K562 (cell line): Measurements from ENCODE around the gene GRSF1.

ENCODE experiments used
- ATF6 ChIP-seq: sonication (generic); formaldehyde crosslinking; IDR thresholded peaks from 2 replicates; pipeline ENCODE4 v1.4.0; 2020; ENCODE audit warnings: mild to moderate bottlenecking, missing genetic modification reagents
- CTCF ChIP-seq, 3 experiments: IDR thresholded peaks in 2 of 3; conservative IDR thresholded peaks in 1 of 3; 2 replicates each; pipeline ENCODE4 v1.5.1; 2011 to 2012; ENCODE audit warnings: low read length in 3 of 3, mild to moderate bottlenecking in 3 of 3, control low read depth in 2 of 3, improper control_type of control experiment in 1 of 3, inconsistent platforms in 1 of 3, low read depth in 1 of 3, mixed read lengths in 1 of 3, moderate library complexity in 1 of 3; ENCODE audit not compliant: insufficient read depth in 2 of 3
- HCFC1 ChIP-seq: IDR thresholded peaks from 2 replicates; pipeline ENCODE4 v1.6.1; 2012; ENCODE audit warnings: low read depth, low read length, improper control_type of control experiment
- SMC3 ChIP-seq: conservative IDR thresholded peaks from 2 replicates; pipeline ENCODE4 v1.6.1; 2011; ENCODE audit warnings: low read depth, low read length, improper control_type of control experiment; ENCODE audit not compliant: insufficient read depth
- TAF1 ChIP-seq: IDR thresholded peaks from 2 replicates; pipeline ENCODE4 v1.6.1; 2011; ENCODE audit warnings: mild to moderate bottlenecking, low read length, moderate library complexity; ENCODE audit not compliant: insufficient read depth, control insufficient read depth, severe bottlenecking; ENCODE audit errors: extremely low read depth
- U2AF1 ChIP-seq: fragments of 200-400 bp; formaldehyde crosslinking; optimal IDR thresholded peaks from 2 replicates; pipeline ENCODE3; 2017; ENCODE audit warnings: mild to moderate bottlenecking, low read depth, low read length, moderate library complexity

GRCh38 chr4:70885174-70885573 lies 45.5 kb upstream of the GRSF1 start:
- no peak for TF ChIP-seq CTCF (IDR thresholded peaks at IDR 0.05 in 2 of 3, conservative IDR thresholded peaks at IDR 0.05 in 1 of 3; ENCODE audit: insufficient read depth in 2 of 3, low read depth in 1 of 3, low read length in 3 of 3)
- TF ChIP-seq SMC3: no peak
- no peak for TF ChIP-seq U2AF1
- TF ChIP-seq TAF1: no peak
- TF ChIP-seq ATF6 (CRISPR knock-in tag): no peak
- TF ChIP-seq HCFC1: no peak
